Cardiac muscle cell (in vitro differentiated cells and primary cell): ENCODE results near the gene NOTCH3. TPM values are rescaled to one million over a fixed set of nuclear protein-coding genes. Genes with fewer than 3 reads are reported as not detected.

ENCODE experiments used
- DNase-seq, 2 donors: peaks; one replicate each; pipeline versions ENCODE4 v3.0.0 to v3.0.0-alpha.2; 2010 to 2017; ENCODE audit warnings: low read depth in 1 of 2, low spot score in 1 of 2
- H3K27ac ChIP-seq: fragments of 200-600 bp; sonication (generic); 2 replicates; pipeline ENCODE4 v1.5.1; 2016
- H3K27me3 ChIP-seq: fragments of 200-600 bp; sonication (generic); 2 replicates; pipeline ENCODE4 v1.6.0; 2016; ENCODE audit warnings: control low read depth
- H3K36me3 ChIP-seq: fragments of 200-600 bp; sonication (generic); 2 replicates; pipeline ENCODE4 v1.5.1; 2016; ENCODE audit warnings: control low read depth
- H3K4me1 ChIP-seq: fragments of 200-600 bp; sonication (generic); 2 replicates; pipeline ENCODE4 v1.8.1; 2017; ENCODE audit warnings: low read depth, mild to moderate bottlenecking, mixed run types
- H3K4me3 ChIP-seq: fragments of 200-600 bp; sonication (generic); 2 replicates; pipeline ENCODE4 v1.5.1; 2016; ENCODE audit warnings: mild to moderate bottlenecking
- H3K9me3 ChIP-seq: fragments of 200-600 bp; sonication (generic); 2 replicates; pipeline ENCODE4 v1.5.1; 2017; ENCODE audit warnings: low read depth, mild to moderate bottlenecking, control low read depth
- polyA plus RNA-seq: library from polyadenylated mRNA; unstranded; fragments of >200 nt; fragmentation: Nextera tagmentation; extraction: Ambion mirVana; gene quantifications from 2 replicates; pipeline ENCODE4 v1.2.1, GENCODE V29; 2016
- total RNA-seq: library from RNA; depleted of rRNA; stranded (reverse); fragments of >200 nt; gene quantifications from 2 replicates; pipeline ENCODE4 v1.2.3, GENCODE V29; 2016
- TF ChIP-seq, protein P1 (sequence below): IDR thresholded peaks from 2 replicates; pipeline ENCODE4 v1.5.1; 2012; ENCODE audit warnings: low read depth, mild to moderate bottlenecking, low read length

The NOTCH3 gene
- total and polyA plus RNA-seq, 2 experiments from 2014 or later: 19.9 to 40.4 TPM

DNA sequence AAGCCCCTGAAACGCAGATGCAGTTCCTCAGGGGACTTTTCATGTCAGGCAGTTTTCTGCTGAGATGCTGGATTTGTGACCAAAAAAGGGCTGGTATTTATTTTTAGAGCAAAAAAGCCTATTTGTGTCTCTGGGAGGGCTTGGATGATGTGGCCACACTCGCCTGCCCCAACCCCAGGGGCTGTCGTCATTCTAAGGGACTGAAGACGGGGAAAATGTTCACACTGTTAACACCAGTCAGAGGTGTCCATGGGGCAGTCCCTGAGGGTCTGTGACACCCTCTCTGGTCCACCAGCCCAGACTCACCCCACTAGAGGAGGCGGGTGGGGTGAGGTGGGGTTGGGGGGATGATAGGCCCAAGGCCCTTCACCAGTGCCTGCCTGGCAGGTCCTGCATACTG is 47.3 kb upstream of the NOTCH3 start:
- DNase-seq: no peak
- Histone ChIP-seq H3K4me3 (no peak overlapping the region), H3K9me3 (no peaks in the 10 kb centered on the region), H3K36me3 (peaks cover 42% of the 10 kb centered on the region), H3K27me3 (no peaks in the 10 kb centered on the region), H3K4me1 (no peaks in the 10 kb centered on the region), H3K27ac (peak overlapping the region; percentile 66)
- TF ChIP-seq, protein P1, sequence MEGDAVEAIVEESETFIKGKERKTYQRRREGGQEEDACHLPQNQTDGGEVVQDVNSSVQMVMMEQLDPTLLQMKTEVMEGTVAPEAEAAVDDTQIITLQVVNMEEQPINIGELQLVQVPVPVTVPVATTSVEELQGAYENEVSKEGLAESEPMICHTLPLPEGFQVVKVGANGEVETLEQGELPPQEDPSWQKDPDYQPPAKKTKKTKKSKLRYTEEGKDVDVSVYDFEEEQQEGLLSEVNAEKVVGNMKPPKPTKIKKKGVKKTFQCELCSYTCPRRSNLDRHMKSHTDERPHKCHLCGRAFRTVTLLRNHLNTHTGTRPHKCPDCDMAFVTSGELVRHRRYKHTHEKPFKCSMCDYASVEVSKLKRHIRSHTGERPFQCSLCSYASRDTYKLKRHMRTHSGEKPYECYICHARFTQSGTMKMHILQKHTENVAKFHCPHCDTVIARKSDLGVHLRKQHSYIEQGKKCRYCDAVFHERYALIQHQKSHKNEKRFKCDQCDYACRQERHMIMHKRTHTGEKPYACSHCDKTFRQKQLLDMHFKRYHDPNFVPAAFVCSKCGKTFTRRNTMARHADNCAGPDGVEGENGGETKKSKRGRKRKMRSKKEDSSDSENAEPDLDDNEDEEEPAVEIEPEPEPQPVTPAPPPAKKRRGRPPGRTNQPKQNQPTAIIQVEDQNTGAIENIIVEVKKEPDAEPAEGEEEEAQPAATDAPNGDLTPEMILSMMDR: no peak

DNA sequence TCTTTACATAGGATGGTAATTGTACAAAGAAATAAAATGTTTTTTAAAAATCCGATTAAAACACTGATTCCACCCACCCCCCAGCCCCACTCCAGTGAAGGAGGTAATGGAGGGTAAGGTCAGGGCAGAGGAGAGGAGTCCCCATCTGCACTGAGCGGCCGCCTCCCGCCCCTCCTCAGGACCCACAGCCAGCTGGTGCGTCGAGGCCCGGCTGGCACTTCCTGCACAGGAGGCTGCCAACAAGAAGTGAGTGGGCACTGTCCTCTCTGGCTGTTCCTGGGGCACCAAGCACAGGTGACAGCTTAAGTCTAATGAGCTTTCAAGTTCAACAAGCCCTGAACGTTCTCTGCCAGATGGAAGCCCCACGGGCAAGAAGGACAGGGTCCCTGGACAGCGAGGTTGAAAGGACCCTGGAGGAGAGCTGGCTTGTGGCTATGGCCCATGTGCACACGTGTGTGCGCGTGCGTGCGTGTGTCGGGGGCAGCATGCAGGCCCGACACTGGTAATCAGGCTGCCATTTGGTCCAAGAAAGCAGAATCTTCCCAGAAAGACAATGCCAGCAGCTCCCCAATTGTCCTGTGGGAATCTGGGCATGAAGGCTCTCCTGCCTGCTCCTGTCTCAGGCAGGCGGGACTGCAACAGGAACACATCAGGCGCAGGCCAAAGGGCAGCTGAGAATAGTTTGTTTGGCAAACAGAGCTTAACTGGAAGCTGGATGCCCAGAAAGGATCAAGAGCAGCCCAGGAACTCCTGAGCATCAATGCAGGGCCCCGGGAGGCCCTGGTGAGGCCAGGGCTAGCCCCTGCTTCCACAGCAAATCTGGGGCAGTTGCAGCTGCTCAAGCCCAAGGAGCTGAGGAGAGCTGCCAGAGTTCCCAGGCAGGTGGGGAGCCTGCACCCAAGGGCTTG is 46.6 kb upstream of the NOTCH3 start:
- no peak for DNase-seq
- no peaks in the 10 kb centered on the region for H3K4me1 ChIP-seq
- TF ChIP-seq, protein P1: no peak
- peaks cover 35% of the 10 kb centered on the region for H3K36me3 ChIP-seq
- H3K27me3 ChIP-seq: no peaks in the 10 kb centered on the region
- H3K4me3 ChIP-seq: no peak overlapping the region
- H3K27ac ChIP-seq: peak overlapping the region; percentile 66
- no peaks in the 10 kb centered on the region for H3K9me3 ChIP-seq

DNA sequence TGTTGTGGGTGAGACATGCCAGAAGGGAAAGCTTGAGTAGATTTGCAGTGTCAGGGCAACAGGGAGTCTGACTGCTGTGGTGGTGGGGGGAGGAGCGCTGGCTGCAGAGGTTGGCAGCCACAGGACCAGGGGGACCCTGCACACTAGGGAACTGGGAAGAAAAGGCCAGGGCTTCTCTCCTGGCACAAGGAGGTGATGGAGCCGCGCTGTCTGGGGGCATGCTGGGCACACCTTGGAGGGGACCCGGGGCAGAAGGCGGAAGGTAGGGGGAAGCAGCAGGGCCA is 45.3 kb upstream of the NOTCH3 start:
- Histone ChIP-seq H3K27me3 (no peaks in the 10 kb centered on the region), H3K36me3 (peaks cover 36% of the 10 kb centered on the region), H3K9me3 (no peaks in the 10 kb centered on the region), H3K27ac (peak overlapping the region; percentile 23), H3K4me3 (no peak overlapping the region), H3K4me1 (no peaks in the 10 kb centered on the region)
- TF ChIP-seq, protein P1: no peak
- DNase-seq: no peak

DNA sequence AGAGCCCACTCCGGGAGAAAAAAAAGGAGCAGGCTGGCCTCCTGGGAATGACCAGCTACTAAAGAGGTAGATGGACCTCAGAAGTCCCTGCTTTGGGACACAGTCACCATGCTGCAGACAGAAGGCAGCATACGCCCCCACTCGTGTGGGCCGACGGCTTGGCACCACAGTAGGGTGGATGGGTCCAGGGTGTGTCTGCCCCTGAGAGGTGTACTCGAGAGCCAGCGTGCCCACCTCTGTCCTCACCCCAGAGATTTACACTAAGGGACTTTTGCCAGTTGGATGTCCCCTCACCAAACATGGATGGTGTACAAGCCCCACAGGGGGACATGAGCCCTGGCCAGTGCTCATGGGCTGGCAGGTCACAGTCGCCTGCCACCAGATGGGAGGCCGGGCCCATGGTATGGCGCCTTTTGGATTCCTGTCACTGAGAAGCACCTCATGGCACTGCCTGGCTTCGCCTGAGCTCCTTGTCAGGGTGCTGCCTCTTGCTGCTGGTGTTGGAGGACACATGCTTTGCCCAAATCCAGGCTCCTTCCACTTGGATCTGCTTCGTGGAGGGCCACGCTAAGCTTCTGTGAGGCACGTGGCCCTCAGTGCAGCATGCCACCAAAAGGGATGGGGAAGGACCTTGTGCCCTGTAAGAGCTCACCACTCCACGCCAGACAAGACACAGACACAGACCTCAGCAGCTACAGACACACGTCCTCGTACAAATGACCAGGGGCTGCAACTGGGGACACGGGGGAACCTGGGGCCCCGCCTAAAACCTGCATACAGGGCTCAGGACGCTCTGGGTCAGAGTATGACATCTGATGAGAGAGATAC is 44.8 kb upstream of the NOTCH3 start:
- Histone ChIP-seq H3K36me3 (peaks cover 42% of the 10 kb centered on the region), H3K4me3 (no peak overlapping the region), H3K9me3 (no peaks in the 10 kb centered on the region), H3K27me3 (no peaks in the 10 kb centered on the region), H3K27ac (peak overlapping the region; percentile 23), H3K4me1 (no peaks in the 10 kb centered on the region)
- DNase-seq: no peak
- TF ChIP-seq, protein P1: no peak

DNA sequence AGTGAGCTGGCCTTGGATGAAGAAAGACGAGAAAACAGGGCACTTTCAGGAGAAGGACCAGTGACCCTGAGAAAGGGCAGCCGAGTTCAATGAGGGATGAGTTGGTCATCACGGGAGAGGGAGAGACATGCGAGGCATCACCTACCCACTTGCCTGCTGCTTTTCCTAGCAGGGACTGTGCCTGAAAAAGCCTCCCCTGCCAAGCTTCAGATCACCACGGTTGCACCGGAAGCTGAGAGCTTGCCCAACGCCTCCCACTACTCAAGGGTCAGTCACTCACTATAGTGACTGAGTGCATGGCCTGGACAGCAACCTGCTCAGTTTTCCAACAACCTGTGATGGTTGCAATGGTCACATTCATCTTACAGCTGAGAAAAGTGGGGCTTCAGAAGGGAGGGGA is 44.0 kb upstream of the NOTCH3 start:
- Histone ChIP-seq H3K4me1 (no peaks in the 10 kb centered on the region), H3K36me3 (peaks cover 42% of the 10 kb centered on the region), H3K4me3 (no peak overlapping the region), H3K27ac (no peak overlapping the region), H3K27me3 (no peaks in the 10 kb centered on the region), H3K9me3 (no peaks in the 10 kb centered on the region)
- TF ChIP-seq, protein P1: no peak
- DNase-seq: no peak
